ENCODE data around the gene COX10.

COX10 gene

GRCh38 chr17:14068542-14069250, 608 bp upstream of the COX10 start:
- DNase-seq (ENCODE audit: extremely low read depth in 1 of 2, low read depth in 1 of 2), result no peak

- no peak for DNase-seq (ENCODE audit: extremely low read depth in 1 of 2, low read depth in 1 of 2)
These were observed 1.2 kb downstream of the COX10 start for GRCh38 chr17:14070344-14070984.

- no peak for DNase-seq (ENCODE audit: extremely low read depth in 1 of 2, low read depth in 1 of 2)
These were observed 3.6 kb downstream of the COX10 start for GRCh38 chr17:14072881-14073280.

- DNase-seq (ENCODE audit: extremely low read depth in 1 of 2, low read depth in 1 of 2), result no peak
These were observed 8.7 kb downstream of the COX10 start for GRCh38 chr17:14078027-14078426.

- no peak for DNase-seq (ENCODE audit: extremely low read depth in 1 of 2, low read depth in 1 of 2)
These were observed 11.5 kb downstream of the COX10 start for GRCh38 chr17:14080847-14081251.

GRCh38 chr17:14082848-14083247, 13.5 kb downstream of the COX10 start:
- no peak for DNase-seq (ENCODE audit: extremely low read depth in 1 of 2, low read depth in 1 of 2)

GRCh38 chr17:14084955-14085354, 15.7 kb downstream of the COX10 start:
- no peak for DNase-seq (ENCODE audit: extremely low read depth in 1 of 2, low read depth in 1 of 2)

- no peak for DNase-seq (ENCODE audit: extremely low read depth in 1 of 2, low read depth in 1 of 2)
These were observed 16.9 kb downstream of the COX10 start for GRCh38 chr17:14086189-14086588.

- no peak for DNase-seq (ENCODE audit: extremely low read depth in 1 of 2, low read depth in 1 of 2)
These were observed 19.9 kb downstream of the COX10 start for GRCh38 chr17:14089179-14089578.

- no peak for DNase-seq (ENCODE audit: extremely low read depth in 1 of 2, low read depth in 1 of 2)
These were observed 22.1 kb downstream of the COX10 start for GRCh38 chr17:14091367-14091766.

- DNase-seq (ENCODE audit: extremely low read depth in 1 of 2, low read depth in 1 of 2), result no peak
These were observed 23.5 kb downstream of the COX10 start for GRCh38 chr17:14092808-14093207.

GRCh38 chr17:14094676-14095601, 25.6 kb downstream of the COX10 start:
- no peak for DNase-seq (ENCODE audit: extremely low read depth in 1 of 2, low read depth in 1 of 2)

- no peak for DNase-seq (ENCODE audit: extremely low read depth in 1 of 2, low read depth in 1 of 2)
These were observed 26.3 kb downstream of the COX10 start for GRCh38 chr17:14095631-14096030.

- no peak for DNase-seq (ENCODE audit: extremely low read depth in 1 of 2, low read depth in 1 of 2)
These were observed 28.9 kb downstream of the COX10 start for GRCh38 chr17:14098246-14098645.

- no peak for DNase-seq (ENCODE audit: extremely low read depth in 1 of 2, low read depth in 1 of 2)
These were observed 32.7 kb downstream of the COX10 start for GRCh38 chr17:14101976-14102375.

GRCh38 chr17:14103836-14104235, 34.5 kb downstream of the COX10 start:
- no peak for DNase-seq (ENCODE audit: extremely low read depth in 1 of 2, low read depth in 1 of 2)

GRCh38 chr17:14104734-14105133, 35.4 kb downstream of the COX10 start:
- DNase-seq (ENCODE audit: extremely low read depth in 1 of 2, low read depth in 1 of 2), result no peak

- DNase-seq (ENCODE audit: extremely low read depth in 1 of 2, low read depth in 1 of 2), result no peak
These were observed 38.6 kb downstream of the COX10 start for GRCh38 chr17:14107889-14108288.

GRCh38 chr17:14112407-14112806, 43.1 kb downstream of the COX10 start:
- DNase-seq (ENCODE audit: extremely low read depth in 1 of 2, low read depth in 1 of 2), result no peak

GRCh38 chr17:14113137-14113536, 43.8 kb downstream of the COX10 start:
- DNase-seq (ENCODE audit: extremely low read depth in 1 of 2, low read depth in 1 of 2), result no peak

- no peak for DNase-seq (ENCODE audit: extremely low read depth in 1 of 2, low read depth in 1 of 2)
These were observed 47.1 kb downstream of the COX10 start for GRCh38 chr17:14116263-14117024.

Measured in activated CD8-positive, alpha-beta memory T cell treated with anti-CD3 and anti-CD28 coated beads for 1 hour (primary cell).